Measurements from ENCODE around the gene UBC.
A peak's percentile ranks its signal among the peaks of the same experiment; 100 is the strongest.

UBC gene

DNA sequence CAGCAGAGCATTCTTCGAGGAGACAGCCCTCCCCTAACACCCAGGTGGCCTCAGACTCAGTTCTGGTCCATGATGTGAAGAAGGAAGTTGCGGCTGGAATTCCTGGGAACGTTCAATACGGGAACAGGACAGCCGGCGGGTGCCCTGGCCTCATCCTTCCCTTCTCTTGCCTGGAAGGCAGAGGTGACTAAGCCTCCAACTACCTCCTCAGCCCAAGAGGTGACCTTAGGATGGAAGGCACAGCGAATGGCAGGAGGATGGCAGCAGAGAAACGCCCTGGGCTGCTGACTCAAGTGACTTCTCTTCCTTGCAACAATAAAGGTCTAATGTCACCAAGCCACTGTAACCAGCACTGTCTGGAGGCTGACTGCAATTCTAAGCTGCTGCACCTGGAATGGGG, 38.4 kb upstream of the UBC start:
- POLR2A ChIA-PET (ENCODE audit: low non-redundant PET) = no interaction called here
- CTCF ChIA-PET = interaction anchor here (0.6 to 3.1 kb wide), 3 partner anchors 12 to 46 kb away, joined by 3 to 10 read pairs (median 4); no protein-coding TSS in a partner anchor
- TF ChIP-seq CTCF (conservative IDR thresholded peaks at IDR 0.05; ENCODE audit: low read depth) = no peak
- no peak for DNase-seq (ENCODE audit: low spot score)
- peak overlapping the region; percentile 18 for H3K27ac ChIP-seq

- ChIA-PET CTCF (interaction anchor here (3.1 kb wide), 1 partner anchor 12 kb away, joined by 10 read pairs; no protein-coding TSS in a partner anchor), POLR2A (ENCODE audit: low non-redundant PET) (no interaction called here)
- no peak for DNase-seq (ENCODE audit: low spot score)
- no peak for TF ChIP-seq CTCF (conservative IDR thresholded peaks at IDR 0.05; ENCODE audit: low read depth)
- peak overlapping the region; percentile 18 for H3K27ac ChIP-seq
Measured at GRCh38 chr12:124952295-124952694, 37.8 kb upstream of the UBC start.

- CTCF ChIA-PET = interaction anchor here (1.7 kb wide), 1 partner anchor 10 kb away, joined by 9 read pairs; no protein-coding TSS in a partner anchor
- DNase-seq (ENCODE audit: low spot score) = no peak
- H3K27ac ChIP-seq = no peak overlapping the region
- TF ChIP-seq CTCF (conservative IDR thresholded peaks at IDR 0.05; ENCODE audit: low read depth) = no peak
- POLR2A ChIA-PET (ENCODE audit: low non-redundant PET) = no interaction called here
Measured at GRCh38 chr12:124949779-124950728, 35.6 kb upstream of the UBC start.

- ChIA-PET CTCF (interaction anchor here (1.7 kb wide), 1 partner anchor 9 kb away, joined by 9 read pairs; no protein-coding TSS in a partner anchor), POLR2A (ENCODE audit: low non-redundant PET) (no interaction called here)
Measured at GRCh38 chr12:124949066-124949465, 34.6 kb upstream of the UBC start.

GRCh38 chr12:124947561-124948398, 33.3 kb upstream of the UBC start:
- no peak for TF ChIP-seq CTCF (conservative IDR thresholded peaks at IDR 0.05; ENCODE audit: low read depth)
- no peak for DNase-seq (ENCODE audit: low spot score)
- peak overlapping the region; percentile 32 for H3K27ac ChIP-seq
- POLR2A ChIA-PET (ENCODE audit: low non-redundant PET) = no interaction called here
- CTCF ChIA-PET = no interaction called here

More at GRCh38 chr12:124949066-124949465, 34.6 kb upstream of the UBC start:
- TF ChIP-seq CTCF (conservative IDR thresholded peaks at IDR 0.05; ENCODE audit: low read depth) = no peak
- DNase-seq (ENCODE audit: low spot score) = no peak
- 0 out of 2 replicates have a peak overlapping the region, but pooled peaks have one; percentile 17 for H3K27ac ChIP-seq

DNA sequence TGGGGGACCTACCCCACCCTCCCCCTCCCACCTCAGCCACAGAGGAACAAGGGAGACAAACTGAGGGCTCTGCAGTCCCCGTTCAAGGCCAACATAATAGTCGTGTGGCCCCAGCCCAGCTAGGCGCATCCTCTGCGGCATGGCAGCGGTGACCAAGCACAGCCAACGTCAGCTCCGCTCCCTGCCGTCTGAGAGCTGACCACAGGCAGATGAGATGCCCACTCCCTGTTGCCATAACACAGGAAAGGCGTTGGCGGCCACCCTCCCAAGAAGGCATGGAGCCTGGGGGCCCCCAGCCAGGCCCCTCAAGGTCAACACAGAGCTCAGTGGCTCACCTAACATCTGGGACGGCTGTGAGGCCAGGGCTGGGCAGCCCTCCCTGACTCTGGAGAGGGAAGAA, 32.6 kb upstream of the UBC start:
- DNase-seq (ENCODE audit: low spot score) = no peak
- no peak for TF ChIP-seq CTCF (conservative IDR thresholded peaks at IDR 0.05; ENCODE audit: low read depth)
- CTCF ChIA-PET = no interaction called here
- peak overlapping the region; percentile 32 for H3K27ac ChIP-seq
- POLR2A ChIA-PET (ENCODE audit: low non-redundant PET) = no interaction called here
